Activated CD8-positive, alpha-beta T cell treated with anti-CD3 and anti-CD28 coated beads for 36 hours (primary cell): ENCODE measurements around the gene LMOD2. TPM values are rescaled to one million over a fixed set of nuclear protein-coding genes. Genes with fewer than 3 reads are reported as not detected.

Source experiments
- ATAC-seq: fragments of 200-7000 bp; cut with Tn5 transposase; one replicate; pipeline ENCODE4 v1.10.0; 2021; ENCODE audit warnings: mild to moderate bottlenecking, moderate library complexity
- CTCF ChIA-PET: fragments of 350-600 bp; sonication (Branson Sonifier 250); formaldehyde crosslinking; loops from one replicate; lab custom pipeline; 2021; ENCODE audit warnings: antibody characterized with exemption; lab: Charles Lee
- POLR2A ChIA-PET: fragments of 350-600 bp; sonication (Branson Sonifier 250); formaldehyde crosslinking; loops from one replicate; lab custom pipeline; 2021; ENCODE audit warnings: antibody characterized with exemption; lab: Charles Lee
- DNase-seq: peaks from one replicate; pipeline ENCODE4 v3.0.0-alpha.2; 2020
- H3K27ac Mint-ChIP-seq: one replicate; pipeline ENCODE4 v1.8.0; 2021; ENCODE audit warnings: mild to moderate bottlenecking, mixed read lengths
- H3K27me3 Mint-ChIP-seq: one replicate; pipeline ENCODE4 v1.8.0; 2021; ENCODE audit warnings: mixed read lengths
- H3K36me3 Mint-ChIP-seq: one replicate; pipeline ENCODE4 v1.8.0; 2021; ENCODE audit warnings: low read depth, mixed read lengths
- H3K4me1 Mint-ChIP-seq: one replicate; pipeline ENCODE4 v1.8.0; 2021; ENCODE audit warnings: low read depth, mixed read lengths
- H3K4me3 Mint-ChIP-seq: one replicate; pipeline ENCODE4 v1.8.0; 2021; ENCODE audit warnings: mild to moderate bottlenecking, moderate library complexity, mixed read lengths
- H3K9me3 Mint-ChIP-seq: one replicate; pipeline ENCODE4 v1.8.0; 2021; ENCODE audit warnings: mixed read lengths
- intact Hi-C: fragments of 100-400 bp; cut with micrococcal nuclease; formaldehyde crosslinking; loops from one replicate; pipeline ENCODE4 v1.10.0; 2022
- total RNA-seq, 2 experiments: library from RNA; stranded (reverse); gene quantifications; one replicate each; pipeline ENCODE4 v1.2.3, GENCODE V29; 2021
- TF ChIP-seq, protein P1 (sequence below): fragments of 200-600 bp; IDR thresholded peaks from one replicate; pipeline ENCODE4 v1.8.0; 2022; ENCODE audit warnings: antibody characterized with exemption, mild to moderate bottlenecking

The LMOD2 gene
- total RNA-seq, 2 experiments from 2014 or later, result not detected

GRCh38 chr7:123653162-123653561, 2.5 kb upstream of the LMOD2 start:
- no peak overlapping the region for H3K27ac Mint-ChIP-seq
- POLR2A ChIA-PET, result no interaction called here
- TF ChIP-seq, protein P1, sequence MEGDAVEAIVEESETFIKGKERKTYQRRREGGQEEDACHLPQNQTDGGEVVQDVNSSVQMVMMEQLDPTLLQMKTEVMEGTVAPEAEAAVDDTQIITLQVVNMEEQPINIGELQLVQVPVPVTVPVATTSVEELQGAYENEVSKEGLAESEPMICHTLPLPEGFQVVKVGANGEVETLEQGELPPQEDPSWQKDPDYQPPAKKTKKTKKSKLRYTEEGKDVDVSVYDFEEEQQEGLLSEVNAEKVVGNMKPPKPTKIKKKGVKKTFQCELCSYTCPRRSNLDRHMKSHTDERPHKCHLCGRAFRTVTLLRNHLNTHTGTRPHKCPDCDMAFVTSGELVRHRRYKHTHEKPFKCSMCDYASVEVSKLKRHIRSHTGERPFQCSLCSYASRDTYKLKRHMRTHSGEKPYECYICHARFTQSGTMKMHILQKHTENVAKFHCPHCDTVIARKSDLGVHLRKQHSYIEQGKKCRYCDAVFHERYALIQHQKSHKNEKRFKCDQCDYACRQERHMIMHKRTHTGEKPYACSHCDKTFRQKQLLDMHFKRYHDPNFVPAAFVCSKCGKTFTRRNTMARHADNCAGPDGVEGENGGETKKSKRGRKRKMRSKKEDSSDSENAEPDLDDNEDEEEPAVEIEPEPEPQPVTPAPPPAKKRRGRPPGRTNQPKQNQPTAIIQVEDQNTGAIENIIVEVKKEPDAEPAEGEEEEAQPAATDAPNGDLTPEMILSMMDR, result no peak
- H3K9me3 Mint-ChIP-seq, result no peaks in the 10 kb centered on the region
- CTCF ChIA-PET, result no interaction called here
- no peak for DNase-seq
- intact Hi-C loops, result no loop called here
- ATAC-seq, result no peak
- no peaks in the 10 kb centered on the region for H3K36me3 Mint-ChIP-seq
- H3K4me3 Mint-ChIP-seq, result no peak overlapping the region
- H3K4me1 Mint-ChIP-seq, result no peaks in the 10 kb centered on the region
- H3K27me3 Mint-ChIP-seq, result peaks cover 10% of the 10 kb centered on the region

DNA sequence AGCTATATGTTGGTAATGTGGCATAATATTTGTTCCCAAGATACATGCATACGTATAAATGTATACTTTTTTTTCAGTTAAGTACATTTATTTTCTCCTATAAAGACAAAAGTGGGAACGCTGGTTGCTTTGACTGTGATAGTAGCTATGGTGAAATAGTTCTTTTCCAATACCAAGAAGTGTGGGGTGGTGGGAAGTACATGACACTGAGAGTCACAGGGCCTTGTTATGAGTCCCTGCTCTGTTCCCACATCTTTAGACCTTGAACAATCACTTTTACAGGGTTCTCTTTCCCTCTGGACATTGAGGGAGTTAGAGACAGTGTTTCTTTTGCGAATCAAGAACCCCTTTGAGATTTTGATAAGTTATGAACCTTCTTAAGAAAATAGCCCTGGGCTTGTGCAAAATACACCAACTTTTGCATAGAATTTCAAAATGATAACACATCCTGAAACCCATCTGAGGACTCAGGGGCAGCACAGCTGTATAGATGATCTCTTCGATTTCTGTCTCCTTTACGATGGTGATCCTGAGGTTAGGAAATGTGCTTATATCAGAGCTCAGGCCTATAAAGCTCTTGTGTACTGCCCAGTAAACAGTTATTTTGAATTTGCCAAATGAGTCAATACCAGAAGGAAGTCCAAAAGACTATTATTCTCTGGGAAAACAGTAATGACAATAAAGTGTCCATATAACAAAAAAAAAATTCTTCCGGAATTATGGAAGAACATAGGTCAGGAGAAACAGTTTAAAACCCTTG, 1.1 kb downstream of the LMOD2 start:
- no peaks in the 10 kb centered on the region for H3K36me3 Mint-ChIP-seq
- H3K27me3 Mint-ChIP-seq, result peaks cover 7% of the 10 kb centered on the region
- no peaks in the 10 kb centered on the region for H3K4me1 Mint-ChIP-seq
- ATAC-seq (no peak), DNase-seq (no peak)
- intact Hi-C loops, result no loop called here
- no peak overlapping the region for H3K27ac Mint-ChIP-seq
- H3K9me3 Mint-ChIP-seq, result no peaks in the 10 kb centered on the region
- ChIA-PET POLR2A (no interaction called here), CTCF (interaction anchor here (1.3 kb wide), 1 partner anchor 32 kb away, joined by 6 read pairs; no protein-coding TSS in a partner anchor)
- H3K4me3 Mint-ChIP-seq, result no peak overlapping the region
- TF ChIP-seq, protein P1, result no peak

DNA sequence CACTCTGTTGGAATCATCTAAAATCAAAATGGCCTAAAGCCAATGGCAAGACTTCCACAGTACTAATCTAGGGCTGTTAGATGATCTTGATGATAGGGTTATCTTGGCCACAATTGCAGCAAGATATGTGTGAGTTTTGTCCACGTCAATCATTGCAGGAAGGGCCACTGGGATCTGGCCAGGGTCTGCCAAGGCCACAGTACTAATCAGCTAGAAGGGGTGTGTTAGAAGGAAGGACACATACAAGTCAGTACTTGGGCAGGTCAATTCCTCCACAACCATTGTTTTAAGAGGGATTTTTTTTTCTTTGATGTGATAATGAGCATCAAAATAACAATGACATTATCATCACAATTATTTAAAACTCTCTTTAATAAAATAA, 1.6 kb downstream of the LMOD2 start:
- TF ChIP-seq, protein P1, result no peak
- POLR2A ChIA-PET, result no interaction called here
- H3K36me3 Mint-ChIP-seq, result no peaks in the 10 kb centered on the region
- CTCF ChIA-PET, result no interaction called here
- intact Hi-C loops, result no loop called here
- H3K9me3 Mint-ChIP-seq, result no peaks in the 10 kb centered on the region
- no peak overlapping the region for H3K27ac Mint-ChIP-seq
- no peaks in the 10 kb centered on the region for H3K4me1 Mint-ChIP-seq
- DNase-seq (no peak), ATAC-seq (no peak)
- no peak overlapping the region for H3K4me3 Mint-ChIP-seq
- peaks cover 10% of the 10 kb centered on the region for H3K27me3 Mint-ChIP-seq

DNA sequence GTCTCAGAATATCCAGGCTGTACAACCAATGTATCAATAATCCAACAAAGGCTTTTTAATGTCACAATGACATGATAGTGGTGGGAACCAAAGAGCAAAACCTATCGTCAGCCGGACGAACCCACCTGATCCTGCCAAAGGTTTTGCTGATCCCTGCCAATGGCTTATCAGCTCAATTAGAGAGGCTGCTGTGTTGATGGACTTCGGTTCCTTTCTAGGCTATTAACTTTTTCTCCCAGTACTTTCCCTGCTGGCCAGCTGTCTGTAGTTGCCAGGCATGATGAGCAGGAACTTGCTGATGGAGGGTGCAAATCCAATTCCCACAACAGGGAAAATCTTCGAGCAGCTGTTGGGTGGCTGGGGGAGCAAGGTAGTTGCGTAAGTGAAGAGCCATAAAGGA, 2.4 kb downstream of the LMOD2 start:
- ChIA-PET POLR2A (no interaction called here), CTCF (interaction anchor here (0.6 kb wide), 1 partner anchor 75 kb away, joined by 3 read pairs; no protein-coding TSS in a partner anchor)
- Mint-ChIP-seq H3K4me1 (no peaks in the 10 kb centered on the region), H3K27ac (no peak overlapping the region), H3K4me3 (no peak overlapping the region), H3K9me3 (no peaks in the 10 kb centered on the region), H3K27me3 (peaks cover 12% of the 10 kb centered on the region), H3K36me3 (no peaks in the 10 kb centered on the region)
- intact Hi-C loops, result no loop called here
- DNase-seq (no peak), ATAC-seq (no peak)
- TF ChIP-seq, protein P1, result no peak

- ATAC-seq, result no peak
- Mint-ChIP-seq H3K27ac (no peak overlapping the region), H3K36me3 (no peaks in the 10 kb centered on the region), H3K9me3 (no peaks in the 10 kb centered on the region), H3K27me3 (peaks cover 16% of the 10 kb centered on the region), H3K4me3 (no peak overlapping the region), H3K4me1 (no peaks in the 10 kb centered on the region)
- ChIA-PET POLR2A (no interaction called here), CTCF (no interaction called here)
- intact Hi-C loops, result no loop called here
- DNase-seq, result no peak
- TF ChIP-seq, protein P1, result no peak
Observed at GRCh38 chr7:123660514-123661354, 5.1 kb downstream of the LMOD2 start.
